Liver (tissue), 3 donors: ENCODE results near the gene ARHGEF7.

Experiments used
- CTCF ChIP-seq: fragments of 150-350 bp; IDR thresholded peaks from 2 replicates; pipeline ENCODE4 v1.5.1; 2017; ENCODE audit warnings: improper control_type of control experiment, low read depth, low read length; ENCODE audit not compliant: missing input control
- EGR1 ChIP-seq, 2 donors: IDR thresholded peaks; 2 replicates each; pipeline ENCODE4 v1.6.1; 2016 to 2018; ENCODE audit warnings: antibody characterized with exemption in 2 of 2, low read depth in 2 of 2
- RAD21 ChIP-seq, 2 donors: IDR thresholded peaks; 2 replicates each; pipeline ENCODE4 v1.6.1; 2016; ENCODE audit warnings: antibody characterized with exemption in 2 of 2, mild to moderate bottlenecking in 2 of 2
- YY1 ChIP-seq: IDR thresholded peaks from 2 replicates; pipeline ENCODE4 v1.6.1; 2016; ENCODE audit warnings: antibody characterized with exemption, mild to moderate bottlenecking
- donor health status: healthy.
- donor health status: healthy.

- no peak for TF ChIP-seq CTCF
- TF ChIP-seq YY1 = no peak
- no peak for TF ChIP-seq RAD21 (IDR thresholded peaks at IDR 0.05)
- TF ChIP-seq EGR1 (IDR thresholded peaks at IDR 0.05; ENCODE audit: low read depth in 2 of 2) = no peak
Measured at GRCh38 chr13:111288276-111288675, 173.2 kb downstream of the ARHGEF7 start.
